Diencephalon (tissue), 1 donor: ENCODE measurements around the gene TOR1AIP1. TPM values are rescaled to one million over a fixed set of nuclear protein-coding genes. Genes with fewer than 3 reads are reported as not detected.

ENCODE experiments used
- total RNA-seq: library from RNA; depleted of rRNA; stranded (reverse); fragments of >200 nt; gene quantifications from one replicate; pipeline ENCODE4 v1.2.3, GENCODE V29; 2014

The TOR1AIP1 gene, protein sequence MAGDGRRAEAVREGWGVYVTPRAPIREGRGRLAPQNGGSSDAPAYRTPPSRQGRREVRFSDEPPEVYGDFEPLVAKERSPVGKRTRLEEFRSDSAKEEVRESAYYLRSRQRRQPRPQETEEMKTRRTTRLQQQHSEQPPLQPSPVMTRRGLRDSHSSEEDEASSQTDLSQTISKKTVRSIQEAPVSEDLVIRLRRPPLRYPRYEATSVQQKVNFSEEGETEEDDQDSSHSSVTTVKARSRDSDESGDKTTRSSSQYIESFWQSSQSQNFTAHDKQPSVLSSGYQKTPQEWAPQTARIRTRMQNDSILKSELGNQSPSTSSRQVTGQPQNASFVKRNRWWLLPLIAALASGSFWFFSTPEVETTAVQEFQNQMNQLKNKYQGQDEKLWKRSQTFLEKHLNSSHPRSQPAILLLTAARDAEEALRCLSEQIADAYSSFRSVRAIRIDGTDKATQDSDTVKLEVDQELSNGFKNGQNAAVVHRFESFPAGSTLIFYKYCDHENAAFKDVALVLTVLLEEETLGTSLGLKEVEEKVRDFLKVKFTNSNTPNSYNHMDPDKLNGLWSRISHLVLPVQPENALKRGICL
- total RNA-seq, result 31.6 TPM

GRCh38 chr1:179882253-179883039, at the start of gene TOR1AIP1:
Gene TOR1AIP1, plus strand, starts transcription at chr1:179882285. Its CDS starts 218 bp downstream, at chr1:179882503.

DNA sequence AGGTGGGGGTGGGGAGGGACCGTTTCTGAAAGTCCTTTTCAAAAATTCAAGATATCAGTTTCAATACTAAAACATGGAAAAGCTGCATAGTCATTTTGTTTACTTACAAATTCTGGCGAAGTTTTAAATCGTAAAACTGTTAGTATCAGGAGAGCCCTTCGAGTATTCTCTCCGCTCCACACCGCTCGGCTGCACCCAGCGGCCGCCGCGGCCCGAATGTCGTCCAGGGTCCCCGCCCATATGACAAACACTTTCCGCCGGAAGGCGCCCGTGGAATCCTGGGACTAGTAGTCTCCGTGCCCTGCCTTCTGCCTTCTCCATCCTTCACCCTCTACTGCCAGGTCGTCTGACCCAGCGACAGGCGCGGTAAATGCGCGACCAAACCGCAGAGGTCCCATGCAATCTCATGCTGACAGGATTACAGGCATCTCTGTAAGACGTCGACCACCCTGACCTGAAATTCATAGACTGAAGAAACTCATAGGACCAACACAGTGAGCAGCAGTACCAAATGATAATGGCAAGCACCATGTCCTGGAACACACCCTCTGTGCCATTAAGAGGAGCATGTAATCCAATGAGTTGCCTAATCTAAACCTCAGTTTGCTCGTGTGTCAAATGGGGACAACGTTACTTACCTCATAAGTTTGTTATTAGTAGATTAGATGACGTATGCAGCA, 4.4 kb upstream of the TOR1AIP1 start, which contains the start of gene TOR1AIP2:
TOR1AIP2 (minus strand) TSS at position 218 of the 680 bp plus-strand sequence. CDS start 25,138 bp downstream, outside the sequence.

GRCh38 chr1:179954493-179955286, 72.6 kb downstream of the TOR1AIP1 start, which contains the start of gene CEP350:
Gene CEP350, plus strand, starts transcription at chr1:179954810. Its CDS starts 31,372 bp downstream, at chr1:179986182.

Other genes starting within 250 kb of the TOR1AIP1 start
- 1.6 TPM for gene FAM163A, start 139.0 kb upstream of the TOR1AIP1 start, total RNA-seq
- gene TOR1AIP2, start 4.5 kb upstream of the TOR1AIP1 start, total RNA-seq, result 72.4 TPM
- gene CEP350, start 72.5 kb downstream of the TOR1AIP1 start, total RNA-seq, result 85.6 TPM